Activated CD4-positive, alpha-beta T cell treated with anti-CD3 and anti-CD28 coated beads, Interleukin-2, amount 50 U/mL, for 24 hours (primary cell): Measurements from ENCODE around the gene RAB3A.

ENCODE experiments used
- DNase-seq, 2 donors: peaks; one replicate each; pipeline ENCODE4 v3.0.0-alpha.2; 2020; ENCODE audit warnings: low read depth in 1 of 2, low spot score in 1 of 2

The RAB3A gene

GRCh38 chr19:18202397-18202777 lies 1.5 kb downstream of the RAB3A start:
- DNase-seq: no peak

GRCh38 chr19:18198374-18198773 lies 5.5 kb downstream of the RAB3A start:
- no peak for DNase-seq

DNA sequence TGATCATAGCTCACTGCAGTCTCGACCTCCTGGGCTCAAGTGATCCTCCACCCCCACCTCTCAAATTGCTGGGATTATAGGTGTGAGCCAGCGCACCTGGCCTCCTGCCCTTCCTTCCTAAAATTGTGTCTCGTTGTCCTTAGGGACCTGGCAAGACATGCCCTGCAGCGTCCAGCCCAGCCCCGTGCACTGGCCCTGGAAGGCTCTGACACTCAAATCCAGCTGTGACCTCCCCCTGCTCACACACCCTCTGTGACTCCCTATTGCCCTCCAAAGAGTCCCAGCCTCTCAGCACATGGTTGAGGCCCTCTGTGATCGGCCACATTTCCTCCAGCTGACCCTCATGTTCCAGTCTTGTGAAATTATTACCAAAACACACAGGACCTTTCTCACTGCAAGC lies 5.9 kb downstream of the RAB3A start:
- no peak for DNase-seq

DNA sequence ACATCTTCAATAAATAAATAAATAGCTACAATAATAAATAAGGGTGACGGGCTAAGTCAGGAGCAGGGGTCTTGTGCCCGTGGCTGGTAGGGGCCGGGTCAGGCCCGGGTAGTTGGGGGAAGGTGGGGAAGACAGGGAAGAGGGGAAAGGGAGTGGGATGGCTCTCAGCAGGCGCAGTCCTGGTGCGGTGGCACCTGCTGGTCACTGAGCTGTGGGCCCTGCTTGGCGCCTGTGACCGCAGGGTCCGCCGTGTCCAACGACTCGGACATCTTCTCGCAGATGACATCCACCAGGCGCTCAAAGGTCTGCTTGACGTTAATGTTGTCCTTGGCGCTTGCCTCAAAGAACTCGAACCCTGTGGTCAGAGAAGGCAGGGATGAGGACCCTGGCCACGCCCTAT lies 6.5 kb downstream of the RAB3A start:
- no peak for DNase-seq

DNA sequence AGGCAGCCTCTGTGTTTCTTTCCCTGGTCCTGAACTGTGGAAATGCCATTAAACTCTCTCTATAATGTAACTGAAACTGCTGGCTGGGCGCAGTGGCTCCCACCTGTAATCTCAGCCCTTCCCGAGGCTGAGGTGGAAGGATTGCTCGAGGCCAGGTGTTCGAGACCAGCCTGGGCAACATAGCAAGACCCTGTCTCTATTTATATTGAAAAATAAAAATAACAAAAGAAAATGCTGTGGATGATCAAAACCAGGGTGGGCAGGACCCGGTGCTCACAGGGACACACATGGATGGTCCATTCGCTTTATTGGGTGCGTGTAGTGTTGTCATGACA lies 7.4 kb downstream of the RAB3A start:
- DNase-seq: no peak

DNA sequence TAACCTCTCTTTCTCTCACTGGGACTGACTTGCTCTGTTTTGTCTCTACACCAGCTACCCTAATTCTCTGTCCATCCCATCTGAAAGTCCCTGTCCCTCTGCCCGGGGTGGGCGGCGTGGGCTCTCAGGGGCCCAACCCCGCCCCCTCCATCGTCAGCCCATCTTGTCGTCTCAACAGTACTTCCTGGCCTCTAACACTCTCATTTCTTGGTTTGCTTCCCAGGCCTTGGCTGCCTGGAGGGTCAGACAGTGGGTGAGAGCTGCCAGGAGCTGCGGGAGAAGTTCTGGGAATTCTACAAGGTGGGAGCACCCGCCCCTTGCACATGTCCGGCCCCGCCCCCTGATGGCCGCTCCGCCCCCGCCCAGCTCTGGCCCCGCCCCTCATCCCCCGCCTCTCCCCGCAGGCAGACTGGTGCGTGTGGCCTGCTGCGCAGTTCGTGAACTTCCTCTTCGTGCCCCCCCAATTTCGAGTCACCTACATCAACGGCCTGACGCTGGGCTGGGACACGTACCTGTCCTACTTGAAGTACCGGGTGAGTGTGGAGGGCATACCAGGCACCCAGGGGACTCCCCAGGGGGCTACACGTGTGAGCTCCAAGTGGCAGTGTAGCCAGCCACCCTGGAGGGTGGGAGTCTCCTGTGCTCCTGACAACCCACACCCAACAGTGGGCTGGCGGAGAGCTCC lies 9.1 kb downstream of the RAB3A start:
- DNase-seq: no peak

- no peak for DNase-seq
Observed at GRCh38 chr19:18194181-18194530, 9.7 kb downstream of the RAB3A start.

DNA sequence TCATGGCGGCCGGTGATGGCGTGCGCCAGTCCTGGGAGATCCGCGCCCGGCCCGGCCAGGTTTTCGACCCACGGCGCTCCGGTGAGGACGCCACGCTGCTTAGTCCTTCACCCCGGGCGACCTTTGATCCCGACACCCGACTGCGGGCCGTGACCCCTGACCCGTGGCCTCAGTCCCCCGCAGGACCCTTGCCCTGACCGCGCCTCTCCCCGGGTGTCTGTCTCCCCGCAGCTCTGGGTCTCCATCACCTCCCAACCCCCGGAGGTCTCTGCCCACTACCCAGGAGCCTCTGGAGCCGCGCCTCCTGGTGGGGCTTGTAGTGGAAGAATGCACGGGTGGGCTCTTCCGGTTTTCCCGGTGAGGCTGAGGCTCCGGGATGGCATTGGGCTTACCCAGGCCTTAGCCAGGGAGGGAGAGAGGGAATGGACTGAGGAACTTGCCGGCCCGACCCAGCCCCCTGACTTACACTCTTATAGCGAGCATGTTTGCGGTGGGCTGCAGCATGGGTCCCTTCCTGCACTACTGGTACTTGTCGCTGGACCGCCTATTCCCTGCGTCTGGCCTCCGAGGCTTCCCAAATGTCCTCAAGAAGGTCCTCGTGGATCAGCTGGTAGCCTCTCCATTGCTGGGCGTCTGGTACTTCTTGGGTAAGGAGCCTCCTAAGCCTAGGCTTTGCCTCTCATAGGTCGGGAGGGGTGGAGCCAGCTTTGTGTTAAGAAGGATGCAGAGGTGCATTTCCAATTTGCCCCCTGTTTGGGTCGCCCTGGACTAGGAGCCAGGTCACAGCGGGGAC lies 10.3 kb downstream of the RAB3A start:
- DNase-seq: no peak

DNA sequence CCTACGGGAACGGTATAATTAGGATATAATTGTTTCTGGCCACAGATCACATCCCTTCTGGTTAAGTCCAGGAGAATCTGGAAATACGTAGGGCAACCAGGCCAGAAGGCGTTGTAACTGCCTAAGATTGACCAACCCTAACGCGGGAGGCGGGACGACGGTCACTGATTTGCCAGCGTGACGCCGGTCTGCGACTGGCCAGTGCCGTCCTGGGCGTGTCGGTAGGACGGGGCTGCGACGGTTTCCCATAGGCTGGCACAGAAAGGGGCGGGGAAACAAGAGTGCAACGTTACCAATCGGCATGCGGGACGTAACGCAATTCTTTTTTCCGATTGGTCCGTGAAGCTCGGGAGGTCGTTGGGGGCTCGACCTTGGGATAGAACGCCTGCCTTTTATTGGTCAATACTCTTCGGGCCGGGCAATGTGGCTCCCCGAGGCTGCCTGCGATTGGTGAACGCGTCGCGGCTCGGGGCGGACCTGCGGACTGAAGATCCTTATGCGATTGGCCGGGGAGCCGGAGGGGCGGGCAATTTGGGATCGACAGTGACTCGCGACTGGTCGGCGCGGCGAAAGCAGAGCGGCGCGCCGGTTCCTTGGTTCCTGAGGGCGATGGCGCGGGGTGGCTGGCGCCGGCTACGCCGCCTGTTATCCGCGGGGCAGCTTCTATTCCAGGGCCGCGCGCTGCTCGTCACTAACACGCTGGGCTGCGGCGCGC lies 11.0 kb downstream of the RAB3A start, which contains the start of gene MPV17L2:
Gene MPV17L2, plus strand, starts transcription at position 546 of the 715 bp plus-strand sequence. Its CDS starts 64 bp downstream, at position 610.
- DNase-seq: peak; percentile 86 to 99

- DNase-seq: no peak
Observed at GRCh38 chr19:18191640-18192062, 12.2 kb downstream of the RAB3A start.

GRCh38 chr19:18190278-18190677 lies 13.6 kb downstream of the RAB3A start:
- DNase-seq: no peak

- DNase-seq: no peak
Observed at GRCh38 chr19:18185538-18185937, 18.3 kb downstream of the RAB3A start.

- no peak for DNase-seq
Observed at GRCh38 chr19:18183529-18183928, 20.3 kb downstream of the RAB3A start.

DNA sequence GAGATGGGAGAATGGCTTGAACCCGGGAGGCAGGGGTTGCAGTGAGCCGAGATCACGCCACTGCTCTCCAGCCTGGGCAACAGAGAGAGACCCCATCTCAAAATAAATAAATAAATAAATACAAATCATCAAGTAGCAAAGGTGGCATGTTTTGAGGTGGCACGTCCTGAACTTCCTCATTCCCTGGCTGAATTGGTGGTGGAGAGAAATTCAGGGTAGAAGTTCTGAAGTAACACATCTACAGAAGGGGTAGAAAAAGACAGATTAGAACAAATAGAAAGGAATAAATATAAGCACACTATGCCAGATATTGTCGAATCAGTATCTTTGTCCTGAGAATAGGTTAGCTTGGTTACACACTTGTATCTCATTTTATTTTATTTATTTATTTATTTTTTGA lies 23.9 kb downstream of the RAB3A start:
- no peak for DNase-seq

DNA sequence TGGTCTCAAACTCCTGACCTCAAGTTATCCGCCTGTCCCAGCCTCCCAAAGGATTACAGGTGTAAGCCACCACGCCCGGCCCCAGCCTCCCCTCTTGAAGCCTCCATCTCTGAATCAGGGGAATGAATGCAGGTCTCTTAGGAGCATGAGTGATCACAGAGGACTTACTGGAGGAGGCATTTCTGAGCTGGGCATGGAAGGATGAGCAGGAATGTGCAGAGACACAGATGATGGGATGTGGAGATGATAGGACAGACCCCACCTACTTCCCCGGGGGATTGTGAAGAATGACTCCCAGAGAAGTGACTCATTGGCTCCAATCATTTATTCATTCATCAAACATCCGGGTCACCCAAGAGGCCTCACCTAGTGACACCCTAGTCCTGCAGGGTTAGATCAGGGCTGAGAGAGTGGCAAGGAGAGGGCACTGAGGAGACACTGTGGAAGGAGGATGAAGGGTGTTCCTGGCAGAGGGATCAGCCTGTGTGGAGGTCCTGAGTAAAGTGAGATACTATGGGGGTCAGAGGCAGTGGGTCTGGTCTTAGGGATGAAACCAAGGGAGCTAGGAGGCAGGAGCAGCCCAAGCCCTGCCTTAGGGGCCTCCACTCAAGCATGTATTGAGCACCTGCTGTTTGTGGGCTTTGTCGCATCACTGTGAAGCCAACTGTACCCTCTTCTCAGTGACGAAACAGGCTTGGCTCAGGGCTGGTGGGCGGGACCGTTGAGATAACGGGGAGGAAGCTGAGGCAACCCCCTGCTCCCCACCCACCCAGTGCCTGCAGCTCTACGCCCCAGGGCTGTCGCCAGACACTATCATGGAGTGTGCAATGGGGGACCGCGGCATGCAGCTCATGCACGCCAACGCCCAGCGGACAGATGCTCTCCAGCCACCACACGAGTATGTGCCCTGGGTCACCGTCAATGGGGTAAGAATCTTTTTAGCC lies 27.2 kb downstream of the RAB3A start:
- no peak for DNase-seq

DNA sequence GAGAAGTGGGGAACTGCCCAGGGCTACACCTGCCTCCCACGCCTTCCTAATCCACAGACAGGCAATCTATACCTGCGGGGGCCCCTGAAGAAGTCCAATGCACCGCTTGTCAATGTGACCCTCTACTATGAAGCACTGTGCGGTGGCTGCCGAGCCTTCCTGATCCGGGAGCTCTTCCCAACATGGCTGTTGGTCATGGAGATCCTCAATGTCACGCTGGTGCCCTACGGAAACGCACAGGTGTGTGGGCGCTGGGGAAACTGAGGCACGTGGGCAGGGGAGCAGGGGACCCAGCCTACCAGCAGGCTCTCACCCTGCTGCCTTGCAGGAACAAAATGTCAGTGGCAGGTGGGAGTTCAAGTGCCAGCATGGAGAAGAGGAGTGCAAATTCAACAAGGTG lies 28.9 kb downstream of the RAB3A start:
- DNase-seq: no peak

DNA sequence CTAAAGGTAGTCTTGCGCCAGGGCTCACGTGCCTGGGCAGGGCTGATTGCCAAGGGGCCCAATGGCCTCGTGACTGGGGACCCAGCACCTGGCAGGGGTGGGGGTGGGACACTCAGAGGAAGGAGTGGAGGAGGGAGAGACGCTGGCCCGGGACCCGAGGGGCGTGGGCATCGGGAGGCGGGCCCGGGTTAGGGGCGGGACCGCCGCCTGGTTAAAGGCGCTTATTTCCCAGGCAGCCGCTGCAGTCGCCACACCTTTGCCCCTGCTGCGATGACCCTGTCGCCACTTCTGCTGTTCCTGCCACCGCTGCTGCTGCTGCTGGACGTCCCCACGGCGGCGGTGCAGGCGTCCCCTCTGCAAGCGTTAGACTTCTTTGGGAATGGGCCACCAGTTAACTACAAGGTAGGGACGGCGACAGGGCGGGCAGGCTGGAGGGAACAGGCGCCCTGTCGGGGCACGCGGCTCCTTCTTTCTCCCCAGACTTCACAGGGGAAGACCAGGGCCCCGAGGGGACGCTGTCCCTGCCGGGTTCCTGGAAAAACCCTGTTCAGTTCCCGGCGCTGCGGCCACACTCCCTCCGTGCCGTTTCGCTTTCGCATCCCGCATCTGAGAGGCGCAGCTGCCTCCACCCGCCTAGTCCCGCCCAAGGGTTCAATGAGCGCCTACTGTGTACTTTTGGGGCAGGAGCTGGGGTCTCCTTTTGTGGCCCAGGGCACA lies 30.1 kb downstream of the RAB3A start, which contains the start of gene IFI30:
Gene IFI30, plus strand, starts transcription at position 242 of the 717 bp plus-strand sequence. Its CDS starts 29 bp downstream, at position 271.
- DNase-seq: no peak

DNA sequence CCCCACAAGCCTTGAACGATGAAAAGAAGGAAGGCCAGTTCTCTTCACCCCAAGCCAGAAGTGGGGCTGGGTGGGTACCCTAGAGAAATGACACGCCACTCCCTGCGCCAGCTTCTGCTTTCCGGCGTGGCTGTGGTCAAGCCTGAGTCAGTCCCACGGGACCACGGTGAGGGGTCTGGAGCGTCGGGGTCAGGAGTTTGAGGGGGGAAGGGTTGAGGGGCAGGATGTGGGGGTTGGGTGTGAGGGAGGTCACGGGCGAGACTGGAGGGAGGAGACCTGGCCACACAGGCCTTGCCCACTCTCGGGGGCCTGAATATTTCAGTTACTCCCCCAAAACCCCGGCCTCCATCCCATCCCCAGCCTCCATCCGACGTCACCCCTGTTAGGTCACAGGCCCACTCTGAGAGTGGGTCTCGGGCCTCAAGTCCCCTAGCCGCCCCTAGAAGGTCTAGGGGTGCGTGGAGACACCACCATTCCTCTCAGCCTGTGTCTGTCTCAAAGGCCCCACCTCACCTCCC lies 30.7 kb downstream of the RAB3A start:
- DNase-seq: no peak

DNA sequence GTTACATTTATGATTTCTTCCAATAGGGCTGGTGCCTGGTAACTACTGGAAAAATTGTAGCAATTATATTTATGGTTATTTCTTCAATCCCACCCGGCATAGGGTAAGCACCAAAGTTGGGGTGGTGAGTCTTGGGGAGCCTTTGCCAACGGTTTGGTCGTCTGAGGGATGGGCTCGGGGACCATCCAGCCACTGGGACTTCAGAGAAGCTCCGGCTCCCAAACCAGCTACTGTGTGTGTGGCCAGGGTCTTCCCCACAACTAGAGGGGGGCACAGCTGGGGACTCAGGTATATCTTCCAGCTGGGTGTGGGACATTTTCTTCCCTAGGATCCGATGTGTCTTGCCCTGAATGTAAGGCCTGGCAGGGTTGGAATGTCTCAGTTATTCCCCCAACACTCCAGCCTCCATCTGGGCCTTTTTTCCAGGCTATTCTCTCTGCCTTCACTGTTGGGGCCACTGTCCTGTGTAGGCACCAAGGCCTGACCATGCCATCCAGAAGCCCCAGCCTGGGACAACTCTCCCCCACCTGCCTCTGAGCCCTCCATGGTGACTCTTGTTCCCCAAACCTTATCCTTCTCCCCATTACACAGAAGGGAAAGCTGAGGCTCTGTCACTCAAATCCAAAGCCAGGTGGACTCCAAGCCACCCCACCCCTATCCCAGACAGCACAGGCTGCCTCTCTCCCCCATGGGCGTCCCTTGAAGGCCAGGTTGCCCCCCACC lies 31.4 kb downstream of the RAB3A start:
- no peak for DNase-seq
